H9 (cell line): ENCODE measurements around the gene HABP4. TPM values are rescaled to one million over a fixed set of nuclear protein-coding genes. Genes with fewer than 3 reads are reported as not detected.

Experiments used
- DNase-seq: peaks from one replicate; pipeline ENCODE4 v3.0.0-alpha.2; 2017
- H2AFZ ChIP-seq: one replicate; pipeline ENCODE4 v1.6.1; 2013; ENCODE audit warnings: mild to moderate bottlenecking, low read length, control low read depth, moderate library complexity
- H2AK5ac ChIP-seq: 2 replicates; pipeline ENCODE4 v1.6.1; 2013; ENCODE audit warnings: low read length, control low read depth, mixed read lengths; ENCODE audit not compliant: insufficient read length
- H2BK120ac ChIP-seq: one replicate; pipeline ENCODE4 v1.6.1; 2013; ENCODE audit warnings: low read depth, mild to moderate bottlenecking, low read length, control low read depth, inconsistent platforms; ENCODE audit not compliant: poor library complexity, severe bottlenecking
- H2BK12ac ChIP-seq: 2 replicates; pipeline ENCODE4 v1.6.1; 2013; ENCODE audit warnings: low read length, control low read depth, mixed read lengths, low read depth; ENCODE audit not compliant: insufficient read length
- H2BK15ac ChIP-seq: 2 replicates; pipeline ENCODE4 v1.6.1; 2013; ENCODE audit warnings: low read depth, low read length, control low read depth
- H2BK20ac ChIP-seq: one replicate; pipeline ENCODE4 v1.6.1; 2013; ENCODE audit warnings: low read depth, mild to moderate bottlenecking, low read length, control low read depth, inconsistent platforms; ENCODE audit not compliant: poor library complexity, severe bottlenecking
- H2BK5ac ChIP-seq: 2 replicates; pipeline ENCODE4 v1.6.1; 2013; ENCODE audit warnings: low read length, control low read depth, mixed read lengths; ENCODE audit not compliant: insufficient read length
- H3K14ac ChIP-seq: 2 replicates; pipeline ENCODE4 v1.6.1; 2013; ENCODE audit warnings: low read length, control low read depth; ENCODE audit not compliant: insufficient read depth
- H3K18ac ChIP-seq: 2 replicates; pipeline ENCODE4 v1.6.1; 2013; ENCODE audit warnings: low read depth, mild to moderate bottlenecking, mixed read lengths, low read length, control low read depth; ENCODE audit not compliant: insufficient read length
- H3K23ac ChIP-seq: 2 replicates; pipeline ENCODE4 v1.6.1; 2013; ENCODE audit warnings: low read length, control low read depth, mixed read lengths, low read depth; ENCODE audit not compliant: insufficient read length
- H3K23me2 ChIP-seq: 2 replicates; pipeline ENCODE4 v1.6.1; 2013; ENCODE audit warnings: low read depth, mild to moderate bottlenecking, mixed read lengths, low read length, control low read depth; ENCODE audit not compliant: insufficient read length, poor library complexity, severe bottlenecking
- H3K27ac ChIP-seq: 2 replicates; pipeline ENCODE4 v1.5.1; 2013; ENCODE audit warnings: low read length, control low read depth, mixed read lengths, low read depth; ENCODE audit not compliant: insufficient read length
- H3K27me3 ChIP-seq: 2 replicates; pipeline ENCODE4 v1.6.1; 2013; ENCODE audit warnings: low read length, control low read depth, inconsistent platforms; ENCODE audit not compliant: insufficient read depth
- H3K4ac ChIP-seq: 2 replicates; pipeline ENCODE4 v1.6.1; 2013; ENCODE audit warnings: low read depth, mild to moderate bottlenecking, control low read depth, inconsistent platforms, low read length, moderate library complexity
- H3K4me1 ChIP-seq: 2 replicates; pipeline ENCODE4 v1.6.1; 2013; ENCODE audit warnings: low read length, control low read depth, inconsistent platforms; ENCODE audit not compliant: insufficient read depth
- H3K4me2 ChIP-seq: 2 replicates; pipeline ENCODE4 v1.6.1; 2013; ENCODE audit warnings: low read length, control low read depth, mixed read lengths; ENCODE audit not compliant: insufficient read length, insufficient read depth
- H3K56ac ChIP-seq: 2 replicates; pipeline ENCODE4 v1.6.1; 2013; ENCODE audit warnings: low read depth, mild to moderate bottlenecking, mixed read lengths, low read length, control low read depth; ENCODE audit not compliant: insufficient read length
- H3K79me1 ChIP-seq: 2 replicates; pipeline ENCODE4 v1.6.1; 2013; ENCODE audit warnings: low read depth, mild to moderate bottlenecking, moderate library complexity, low read length, control low read depth, inconsistent platforms; ENCODE audit not compliant: insufficient read depth, poor library complexity, severe bottlenecking
- H3K79me2 ChIP-seq: 2 replicates; pipeline ENCODE4 v1.6.1; 2013; ENCODE audit warnings: low read length, control low read depth, inconsistent platforms; ENCODE audit not compliant: insufficient read depth
- H3K9ac ChIP-seq: 2 replicates; pipeline ENCODE4 v1.6.1; 2013; ENCODE audit warnings: low read length, control low read depth, mixed read lengths; ENCODE audit not compliant: insufficient read length; ENCODE audit errors: extremely low read depth
- H3K9me3 ChIP-seq: one replicate; pipeline ENCODE4 v1.6.1; 2013; ENCODE audit warnings: low read depth, low read length, inconsistent platforms; ENCODE audit not compliant: control insufficient read depth
- H3T11ph ChIP-seq: one replicate; pipeline ENCODE4 v1.6.1; 2013; ENCODE audit warnings: mild to moderate bottlenecking, low read length, control low read depth, inconsistent platforms
- H4K20me1 ChIP-seq: one replicate; pipeline ENCODE4 v1.6.1; 2013; ENCODE audit not compliant: control insufficient read depth, insufficient read length, insufficient read depth
- H4K5ac ChIP-seq: 2 replicates; pipeline ENCODE4 v1.6.1; 2013; ENCODE audit warnings: low read depth, mild to moderate bottlenecking, mixed read lengths, low read length, control low read depth; ENCODE audit not compliant: insufficient read length
- H4K8ac ChIP-seq: replicated peaks from 2 replicates; pipeline ENCODE4 v1.6.1; 2013; ENCODE audit warnings: low read length, control low read depth, mixed read lengths, low read depth; ENCODE audit not compliant: insufficient read length
- H4K91ac ChIP-seq: 2 replicates; pipeline ENCODE4 v1.6.1; 2013; ENCODE audit warnings: low read depth, mild to moderate bottlenecking, moderate library complexity, mixed read lengths, low read length, control low read depth; ENCODE audit not compliant: insufficient read length
- H3K27ac Mint-ChIP-seq, 3 experiments: 2 replicates in 2 of 3; 3 replicates in 1 of 3; pipeline ENCODE4 v1.8.0; 2020 to 2021; ENCODE audit warnings: mixed read lengths in 3 of 3, mild to moderate bottlenecking in 1 of 3, moderate library complexity in 1 of 3
- H3K27me3 Mint-ChIP-seq: 2 replicates; pipeline ENCODE4 v1.8.0; 2021; ENCODE audit warnings: low read depth, mild to moderate bottlenecking, moderate library complexity, mixed read lengths
- H3K36me3 Mint-ChIP-seq, 3 experiments: 2 replicates in 2 of 3; 3 replicates in 1 of 3; pipeline ENCODE4 v1.8.0; 2020 to 2021; ENCODE audit warnings: low read depth in 3 of 3, mixed read lengths in 3 of 3; ENCODE audit not compliant: insufficient read depth in 1 of 3
- H3K4me1 Mint-ChIP-seq, 2 experiments: 2 replicates each; pipeline ENCODE4 v1.8.0; 2020; ENCODE audit warnings: mixed read lengths in 2 of 2
- H3K4me3 Mint-ChIP-seq, 2 experiments: 2 replicates in 1 of 2; 3 replicates in 1 of 2; pipeline ENCODE4 v1.8.0; 2020 to 2021; ENCODE audit warnings: mild to moderate bottlenecking in 2 of 2, mixed read lengths in 2 of 2, moderate library complexity in 1 of 2
- H3K9me3 Mint-ChIP-seq, 2 experiments: 2 replicates in 1 of 2; 3 replicates in 1 of 2; pipeline ENCODE4 v1.8.0; 2020; ENCODE audit warnings: mild to moderate bottlenecking in 2 of 2, mixed read lengths in 2 of 2, moderate library complexity in 1 of 2
- CTCF ChIP-seq: fragments of 200-600 bp; sonication (generic); conservative IDR thresholded peaks from 3 replicates; pipeline ENCODE4 v1.8.0; 2021; ENCODE audit warnings: antibody characterized with exemption, mild to moderate bottlenecking
- WGBS: extraction: QIAGEN DNeasy Blood & Tissue Kit; methylation state at CpG from one replicate; pipeline ENCODE4 v1.1.7; 2013; ENCODE audit warnings: missing lambda C conversion rate, low lambda C conversion rate, mixed read lengths; ENCODE audit not compliant: insufficient read length; ENCODE audit errors: extremely low coverage; 5-methylcytosine and 5-hydroxymethylcytosine counted together
- total RNA-seq: library from RNA; stranded (reverse); gene quantifications from 2 replicates; pipeline ENCODE4 v1.2.1, GENCODE V29; 2021

The HABP4 gene
- total RNA-seq, 1 experiment from 2014 or later: 7.5 TPM

GRCh38 chr9:96499257-96499656 lies 49.3 kb downstream of the HABP4 start:
- H3K27ac Mint-ChIP-seq: peak overlapping the region; percentile 32 to 94 (median 82); a peak in 3 of 7 replicates
- H3K27me3 ChIP-seq: no peaks in the 10 kb centered on the region
- H3K9me3 Mint-ChIP-seq: no peaks in the 10 kb centered on the region
- WGBS: no CpG with 5 or more reads among the region's 7 CpGs
- H3K36me3 Mint-ChIP-seq: peaks cover 0 to 3% (median 2%) of the 10 kb centered on the region in 3 experiments; a peak in 3 of 7 replicates
- H2BK5ac ChIP-seq: no peak overlapping the region
- H4K8ac ChIP-seq: no peak overlapping the region
- no peak overlapping the region for H3T11ph ChIP-seq
- no peak overlapping the region for H3K4me3 Mint-ChIP-seq
- no peak for DNase-seq
- peaks cover 40 to 41% of the 10 kb centered on the region in 2 experiments for H3K4me1 Mint-ChIP-seq
- no peaks in the 10 kb centered on the region for H4K20me1 ChIP-seq
- H2AFZ ChIP-seq: no peak overlapping the region
- no peaks in the 10 kb centered on the region for H3K79me2 ChIP-seq
- no peak overlapping the region for H3K4ac ChIP-seq
- no peak overlapping the region for H3K4me2 ChIP-seq
- no peak overlapping the region for H2BK20ac ChIP-seq
- H3K18ac ChIP-seq: no peak overlapping the region
- H3K14ac ChIP-seq: no peak overlapping the region
- H3K27ac ChIP-seq: no peak overlapping the region
- H3K56ac ChIP-seq: no peak overlapping the region
- no peaks in the 10 kb centered on the region for H3K79me1 ChIP-seq
- no peak overlapping the region for H2AK5ac ChIP-seq
- H3K9me3 ChIP-seq: no peaks in the 10 kb centered on the region
- no peak overlapping the region for H3K23ac ChIP-seq
- no peaks in the 10 kb centered on the region for H3K27me3 Mint-ChIP-seq
- H2BK15ac ChIP-seq: no peak overlapping the region
- H4K91ac ChIP-seq: no peak overlapping the region
- no peak overlapping the region for H2BK12ac ChIP-seq
- H3K9ac ChIP-seq: no peak overlapping the region
- peaks cover 2% of the 10 kb centered on the region for H3K4me1 ChIP-seq
- H3K23me2 ChIP-seq: no peaks in the 10 kb centered on the region
- no peak overlapping the region for H2BK120ac ChIP-seq
- no peak overlapping the region for H4K5ac ChIP-seq
- TF ChIP-seq CTCF: no peak
